ENCODE data around the gene MGRN1. TPM values are rescaled to one million over a fixed set of nuclear protein-coding genes. Genes with fewer than 3 reads are reported as not detected.

The MGRN1 gene
- total and polyA plus RNA-seq, 3 donors from 2014 or later: 34.7 to 91.1 (median 89.7) TPM

GRCh38 chr16:4692460-4693295 is 68.1 kb downstream of the MGRN1 start:
- WGBS, 2 donors: 22 to 40% methylated on average over 10 to 31 of the region's 31 CpGs
- Histone ChIP-seq H3K27me3 (no peaks in the 10 kb centered on the region), H3K36me3 (ENCODE audit: low read depth, missing control alignments) (no peaks in the 10 kb centered on the region), H3K27ac (peak overlapping the region; percentile 42 to 63), H3K9me3 (no peaks in the 10 kb centered on the region), H3K4me3 (peak overlapping the region; percentile 86 to 88), H3K4me1 (peaks cover 41% of the 10 kb centered on the region)
- DNase-seq: no peak
- intact Hi-C loops (cut with DNase I; ENCODE audit: low total_unique reads): loop anchor here (10.0 kb wide), 1 partner anchor 78 kb away; the partner anchor contains the start of gene UBALD1
- TF ChIP-seq CTCF (IDR thresholded peaks at IDR 0.05): no peak
- no peak for TF ChIP-seq POLR2A (IDR thresholded peaks at IDR 0.05)

GRCh38 chr16:4693296-4693955 is 68.8 kb downstream of the MGRN1 start, which contains the start of gene NUDT16L1:
NUDT16L1 (plus strand) TSS chr16:4693562; CDS start chr16:4693727, 165 bp downstream.
- intact Hi-C loops (cut with DNase I; ENCODE audit: low total_unique reads): loop anchor here (10.0 kb wide), 1 partner anchor 79 kb away; the partner anchor contains the start of gene UBALD1
- no peaks in the 10 kb centered on the region for H3K36me3 ChIP-seq (ENCODE audit: low read depth, missing control alignments)

GRCh38 chr16:4693956-4694641 is 69.5 kb downstream of the MGRN1 start:
- peak overlapping the region; percentile 86 to 88 for H3K4me3 ChIP-seq
- no peak for DNase-seq
- no peaks in the 10 kb centered on the region for H3K27me3 ChIP-seq
- H3K4me1 ChIP-seq: peaks cover 41% of the 10 kb centered on the region
- intact Hi-C loops (cut with DNase I; ENCODE audit: low total_unique reads): loop anchor here (10.0 kb wide), 1 partner anchor 79 kb away; the partner anchor contains the start of gene UBALD1
- no peak for TF ChIP-seq CTCF (IDR thresholded peaks at IDR 0.05)
- TF ChIP-seq POLR2A (IDR thresholded peaks at IDR 0.05): no peak
- H3K9me3 ChIP-seq: no peaks in the 10 kb centered on the region
- 3% methylated on average over 11 to 26 of the region's 54 CpGs for WGBS, 2 donors
- H3K27ac ChIP-seq: peak overlapping the region in 1 of 2 donors; percentile 85
- no peaks in the 10 kb centered on the region for H3K36me3 ChIP-seq (ENCODE audit: low read depth, missing control alignments)

More at GRCh38 chr16:4693296-4693955, 68.8 kb downstream of the MGRN1 start, which contains the start of gene NUDT16L1:
- Histone ChIP-seq H3K9me3 (no peaks in the 10 kb centered on the region), H3K27ac (peak within 1 kb of the TSS; percentile 63 to 85), H3K4me1 (peaks cover 41% of the 10 kb centered on the region), H3K4me3 (peak within 1 kb of the TSS; percentile 86 to 88), H3K27me3 (no peaks in the 10 kb centered on the region)
- DNase-seq: peak; percentile 96
- WGBS, 2 donors: 1% methylated on average over 14 to 48 of the region's 91 CpGs
- no peak for TF ChIP-seq POLR2A (IDR thresholded peaks at IDR 0.05)
- TF ChIP-seq CTCF (IDR thresholded peaks at IDR 0.05): peak in 2 of 3 experiments; percentile 35 to 57

DNA sequence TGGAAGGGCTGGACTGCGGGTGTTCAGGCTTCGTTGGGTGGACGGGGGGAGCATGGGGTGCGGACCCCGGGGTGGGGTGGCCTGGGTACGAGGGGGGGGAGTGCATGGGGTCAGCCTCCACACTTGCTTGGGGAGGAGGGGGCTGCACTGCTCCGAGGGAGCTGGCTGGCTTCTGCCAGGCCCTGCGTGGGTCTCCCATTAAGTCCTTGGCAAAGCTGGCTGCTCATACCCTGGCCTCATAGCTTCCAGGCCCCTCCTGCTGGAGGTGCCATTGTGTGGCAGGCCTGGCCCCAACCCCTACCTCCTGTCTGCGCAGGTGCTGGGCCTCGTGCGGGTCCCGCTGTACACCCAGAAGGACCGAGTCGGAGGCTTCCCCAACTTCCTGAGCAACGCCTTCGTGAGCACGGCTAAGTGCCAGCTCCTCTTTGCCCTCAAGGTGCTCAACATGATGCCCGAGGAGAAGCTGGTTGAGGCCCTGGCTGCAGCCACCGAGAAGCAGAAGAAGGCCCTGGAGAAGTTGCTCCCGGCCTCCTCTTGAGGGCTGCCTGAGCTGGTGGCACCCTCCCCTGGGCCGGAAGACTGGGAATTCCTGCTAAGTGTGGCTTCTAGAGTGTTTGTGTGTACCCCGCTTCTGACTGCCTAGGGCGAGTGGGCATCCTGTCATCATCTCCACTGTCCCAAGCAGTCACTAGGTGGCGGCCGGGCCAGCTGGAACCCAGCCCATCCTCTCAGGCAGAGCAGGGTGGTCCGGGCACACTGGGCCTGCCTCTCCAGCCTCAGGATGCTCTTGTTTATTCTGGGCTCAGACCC is 70.2 kb downstream of the MGRN1 start:
- no peak for DNase-seq
- Histone ChIP-seq H3K4me3 (peak overlapping the region; percentile 86 to 88), H3K9me3 (no peaks in the 10 kb centered on the region), H3K36me3 (ENCODE audit: low read depth, missing control alignments) (no peaks in the 10 kb centered on the region), H3K27me3 (no peaks in the 10 kb centered on the region), H3K27ac (peak overlapping the region in 1 of 2 donors; percentile 85), H3K4me1 (peaks cover 41% of the 10 kb centered on the region)
- TF ChIP-seq POLR2A (IDR thresholded peaks at IDR 0.05) (no peak), CTCF (IDR thresholded peaks at IDR 0.05) (peak in 1 of 3 experiments; percentile 18)
- intact Hi-C loops (cut with DNase I; ENCODE audit: low total_unique reads): loop anchor here (10.0 kb wide), 1 partner anchor 80 kb away; the partner anchor contains the start of gene UBALD1
- WGBS, 2 donors: 47 to 60% methylated on average over 12 to 26 of the region's 26 CpGs

All from testis (tissue), 3 donors.